ENCODE measurements around the gene RAB3GAP1. TPM values are rescaled to one million over a fixed set of nuclear protein-coding genes. Genes with fewer than 3 reads are reported as not detected.

Gene RAB3GAP1
- total RNA-seq, 1 experiment from 2014 or later, result 36.8 TPM

DNA sequence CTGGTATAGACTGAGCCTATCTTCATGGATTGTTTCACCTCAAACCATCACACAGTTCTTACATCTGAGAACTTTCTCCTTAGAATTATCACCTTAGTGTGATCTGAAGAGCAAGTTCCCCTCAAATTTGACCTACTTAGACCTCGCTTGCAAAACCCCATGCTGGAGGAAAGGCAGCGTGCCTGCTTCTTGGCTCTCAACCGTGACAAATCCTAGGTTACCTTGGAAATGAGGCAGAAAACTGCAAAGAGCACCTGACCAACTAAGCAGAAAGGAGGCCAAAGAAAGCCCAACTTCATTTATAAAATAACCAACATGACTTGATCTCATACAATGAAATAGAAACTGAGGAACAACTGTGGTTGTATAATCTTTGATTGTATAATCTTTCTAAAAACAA, 146.4 kb downstream of the RAB3GAP1 start:
- Histone ChIP-seq H3K27ac (no peak overlapping the region), H3K9me3 (ENCODE audit: insufficient read depth, low read depth) (no peaks in the 10 kb centered on the region), H4K20me1 (ENCODE audit: insufficient read depth) (no peaks in the 10 kb centered on the region), H3K4me1 (replicated peaks; ENCODE audit: insufficient read depth) (no peaks in the 10 kb centered on the region), H3K27me3 (ENCODE audit: insufficient read depth, low read depth) (no peaks in the 10 kb centered on the region), H2AFZ (no peak overlapping the region), H3K36me3 (ENCODE audit: low read depth) (no peaks in the 10 kb centered on the region), H3K4me2 (no peak overlapping the region), H3K79me2 (ENCODE audit: low read depth) (no peaks in the 10 kb centered on the region), H3K4me3 (no peak overlapping the region), H3F3A (ENCODE audit: insufficient read depth, low read depth) (no peaks in the 10 kb centered on the region), H3K9me2 (ENCODE audit: insufficient read depth) (no peaks in the 10 kb centered on the region)
- ChIA-PET CTCF (no interaction called here), POLR2A (ENCODE audit: unreplicated experiment) (no interaction called here)
- no TSS peak for BruUV-seq (replicated peaks)
- intact Hi-C loops (cut with micrococcal nuclease; ENCODE audit: unreplicated experiment), result no loop called here
- TF ChIP-seq CTCF (conservative IDR thresholded peaks at IDR 0.05), result no peak
- no peak for TF ChIP-seq EZH2 (IDR thresholded peaks at IDR 0.05; ENCODE audit: low read depth)
- no peak for DNase-seq

GRCh38 chr2:135202751-135203150, 150.7 kb downstream of the RAB3GAP1 start:
- no peaks in the 10 kb centered on the region for H3K9me2 ChIP-seq (ENCODE audit: insufficient read depth)
- intact Hi-C loops (cut with micrococcal nuclease; ENCODE audit: unreplicated experiment), result no loop called here
- no peaks in the 10 kb centered on the region for H3K27me3 ChIP-seq (ENCODE audit: insufficient read depth, low read depth)
- no peaks in the 10 kb centered on the region for H4K20me1 ChIP-seq (ENCODE audit: insufficient read depth)
- no peak for TF ChIP-seq EZH2 (IDR thresholded peaks at IDR 0.05; ENCODE audit: low read depth)
- no peaks in the 10 kb centered on the region for H3K79me2 ChIP-seq (ENCODE audit: low read depth)
- no peaks in the 10 kb centered on the region for H3F3A ChIP-seq (ENCODE audit: insufficient read depth, low read depth)
- ChIA-PET CTCF (no interaction called here), POLR2A (ENCODE audit: unreplicated experiment) (no interaction called here)
- H3K4me1 ChIP-seq (replicated peaks; ENCODE audit: insufficient read depth), result no peaks in the 10 kb centered on the region
- H3K4me3 ChIP-seq, result no peak overlapping the region
- DNase-seq, result no peak
- no peaks in the 10 kb centered on the region for H3K9me3 ChIP-seq (ENCODE audit: insufficient read depth, low read depth)
- BruUV-seq (replicated peaks), result no TSS peak
- H3K27ac ChIP-seq, result no peak overlapping the region
- no peaks in the 10 kb centered on the region for H3K36me3 ChIP-seq (ENCODE audit: low read depth)
- H2AFZ ChIP-seq, result no peak overlapping the region
- no peak overlapping the region for H3K4me2 ChIP-seq

DNA sequence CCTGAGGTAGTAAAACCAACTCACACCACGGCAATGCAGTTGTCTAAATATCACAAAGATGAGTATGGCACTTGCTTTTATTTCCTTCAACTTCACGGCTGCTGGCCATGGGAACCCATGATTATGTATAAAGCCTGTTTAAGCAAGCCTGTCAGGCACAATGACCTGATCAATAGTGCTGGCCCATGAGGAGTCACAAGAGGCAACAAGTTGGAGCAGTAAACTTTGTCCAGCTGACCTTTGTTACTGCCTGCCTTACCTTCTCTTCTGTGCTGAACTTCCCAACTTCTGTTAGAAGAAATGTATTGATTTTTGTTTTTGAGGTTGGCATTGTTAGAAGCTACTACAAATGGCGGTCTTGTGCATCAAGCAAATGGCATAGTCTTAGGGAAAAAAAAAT, 151.9 kb downstream of the RAB3GAP1 start:
- Histone ChIP-seq H3F3A (ENCODE audit: insufficient read depth, low read depth) (no peaks in the 10 kb centered on the region), H3K4me1 (replicated peaks; ENCODE audit: insufficient read depth) (no peaks in the 10 kb centered on the region), H2AFZ (no peak overlapping the region), H4K20me1 (ENCODE audit: insufficient read depth) (no peaks in the 10 kb centered on the region), H3K4me3 (no peak overlapping the region), H3K79me2 (ENCODE audit: low read depth) (no peaks in the 10 kb centered on the region), H3K27me3 (ENCODE audit: insufficient read depth, low read depth) (no peaks in the 10 kb centered on the region), H3K36me3 (ENCODE audit: low read depth) (no peaks in the 10 kb centered on the region), H3K9me2 (ENCODE audit: insufficient read depth) (no peaks in the 10 kb centered on the region), H3K27ac (no peak overlapping the region), H3K4me2 (no peak overlapping the region), H3K9me3 (ENCODE audit: insufficient read depth, low read depth) (no peaks in the 10 kb centered on the region)
- no peak for TF ChIP-seq EZH2 (IDR thresholded peaks at IDR 0.05; ENCODE audit: low read depth)
- no peak for TF ChIP-seq CTCF (conservative IDR thresholded peaks at IDR 0.05)
- intact Hi-C loops (cut with micrococcal nuclease; ENCODE audit: unreplicated experiment), result no loop called here
- POLR2A ChIA-PET (ENCODE audit: unreplicated experiment), result no interaction called here
- DNase-seq, result no peak
- CTCF ChIA-PET, result no interaction called here
- BruUV-seq (replicated peaks), result no TSS peak

DNA sequence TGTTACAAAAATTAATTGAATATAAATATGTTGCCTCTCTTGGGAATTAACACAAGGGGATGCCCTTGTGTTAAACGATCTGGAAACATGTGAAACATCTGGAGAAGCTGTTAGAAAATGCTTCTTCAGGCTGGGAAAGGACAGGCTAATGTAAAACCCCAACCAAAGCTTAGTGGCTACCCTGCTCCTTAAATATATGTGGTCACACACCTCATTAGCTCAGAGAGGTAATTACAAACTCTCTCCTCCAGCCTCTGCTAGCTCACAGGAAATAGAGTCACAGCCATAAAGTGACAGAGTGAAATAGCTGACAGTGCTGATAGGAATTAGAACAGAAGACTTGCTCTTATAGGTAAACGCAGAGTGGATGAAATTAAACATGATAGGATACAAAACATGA, 155.9 kb downstream of the RAB3GAP1 start:
- DNase-seq, result no peak
- H3K27me3 ChIP-seq (ENCODE audit: insufficient read depth, low read depth), result no peaks in the 10 kb centered on the region
- H3K36me3 ChIP-seq (ENCODE audit: low read depth), result no peaks in the 10 kb centered on the region
- ChIA-PET POLR2A (ENCODE audit: unreplicated experiment) (no interaction called here), CTCF (no interaction called here)
- H3K4me2 ChIP-seq, result no peak overlapping the region
- no peaks in the 10 kb centered on the region for H3K4me1 ChIP-seq (replicated peaks; ENCODE audit: insufficient read depth)
- no peaks in the 10 kb centered on the region for H3K9me2 ChIP-seq (ENCODE audit: insufficient read depth)
- no peak overlapping the region for H3K27ac ChIP-seq
- no peaks in the 10 kb centered on the region for H4K20me1 ChIP-seq (ENCODE audit: insufficient read depth)
- H2AFZ ChIP-seq, result no peak overlapping the region
- TF ChIP-seq CTCF (conservative IDR thresholded peaks at IDR 0.05) (no peak), EZH2 (IDR thresholded peaks at IDR 0.05; ENCODE audit: low read depth) (no peak)
- no peaks in the 10 kb centered on the region for H3K9me3 ChIP-seq (ENCODE audit: insufficient read depth, low read depth)
- H3F3A ChIP-seq (ENCODE audit: insufficient read depth, low read depth), result no peaks in the 10 kb centered on the region
- no peaks in the 10 kb centered on the region for H3K79me2 ChIP-seq (ENCODE audit: low read depth)
- intact Hi-C loops (cut with micrococcal nuclease; ENCODE audit: unreplicated experiment), result no loop called here
- H3K4me3 ChIP-seq, result no peak overlapping the region
- no TSS peak for BruUV-seq (replicated peaks)
